ENCODE measurements around the gene TUBE1.

Gene TUBE1

DNA sequence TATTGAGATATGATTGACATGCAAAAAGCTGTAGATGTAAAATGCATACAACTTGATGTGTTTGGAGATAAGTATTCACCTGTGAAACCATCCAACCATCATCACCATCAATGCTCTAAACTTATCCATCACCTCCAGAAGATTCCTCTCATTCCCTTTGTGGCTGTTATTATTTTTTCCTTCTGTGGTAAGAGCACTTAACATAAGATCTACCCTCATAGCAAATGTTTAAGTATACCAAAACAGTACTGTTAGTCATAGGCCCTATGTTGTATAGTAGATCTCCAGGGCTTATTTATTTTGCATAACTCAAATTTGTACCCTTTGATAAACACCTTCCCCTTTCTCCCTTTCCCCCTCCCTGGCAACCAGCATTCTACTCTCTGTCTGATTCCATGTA is 64.5 kb downstream of the TUBE1 start:
- Mint-ChIP-seq H3K4me1 (peaks cover 70% of the 10 kb centered on the region), H3K4me3 (no peak overlapping the region), H3K9me3 (peaks cover 23% of the 10 kb centered on the region), H3K36me3 (ENCODE audit: low read depth) (peaks cover 15% of the 10 kb centered on the region), H3K27me3 (ENCODE audit: low read depth, poor library complexity) (no peaks in the 10 kb centered on the region), H3K27ac (no peak overlapping the region)
- DNase-seq: no peak
- TF ChIP-seq, protein P1, sequence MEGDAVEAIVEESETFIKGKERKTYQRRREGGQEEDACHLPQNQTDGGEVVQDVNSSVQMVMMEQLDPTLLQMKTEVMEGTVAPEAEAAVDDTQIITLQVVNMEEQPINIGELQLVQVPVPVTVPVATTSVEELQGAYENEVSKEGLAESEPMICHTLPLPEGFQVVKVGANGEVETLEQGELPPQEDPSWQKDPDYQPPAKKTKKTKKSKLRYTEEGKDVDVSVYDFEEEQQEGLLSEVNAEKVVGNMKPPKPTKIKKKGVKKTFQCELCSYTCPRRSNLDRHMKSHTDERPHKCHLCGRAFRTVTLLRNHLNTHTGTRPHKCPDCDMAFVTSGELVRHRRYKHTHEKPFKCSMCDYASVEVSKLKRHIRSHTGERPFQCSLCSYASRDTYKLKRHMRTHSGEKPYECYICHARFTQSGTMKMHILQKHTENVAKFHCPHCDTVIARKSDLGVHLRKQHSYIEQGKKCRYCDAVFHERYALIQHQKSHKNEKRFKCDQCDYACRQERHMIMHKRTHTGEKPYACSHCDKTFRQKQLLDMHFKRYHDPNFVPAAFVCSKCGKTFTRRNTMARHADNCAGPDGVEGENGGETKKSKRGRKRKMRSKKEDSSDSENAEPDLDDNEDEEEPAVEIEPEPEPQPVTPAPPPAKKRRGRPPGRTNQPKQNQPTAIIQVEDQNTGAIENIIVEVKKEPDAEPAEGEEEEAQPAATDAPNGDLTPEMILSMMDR (IDR thresholded peaks at IDR 0.05): no peak

DNA sequence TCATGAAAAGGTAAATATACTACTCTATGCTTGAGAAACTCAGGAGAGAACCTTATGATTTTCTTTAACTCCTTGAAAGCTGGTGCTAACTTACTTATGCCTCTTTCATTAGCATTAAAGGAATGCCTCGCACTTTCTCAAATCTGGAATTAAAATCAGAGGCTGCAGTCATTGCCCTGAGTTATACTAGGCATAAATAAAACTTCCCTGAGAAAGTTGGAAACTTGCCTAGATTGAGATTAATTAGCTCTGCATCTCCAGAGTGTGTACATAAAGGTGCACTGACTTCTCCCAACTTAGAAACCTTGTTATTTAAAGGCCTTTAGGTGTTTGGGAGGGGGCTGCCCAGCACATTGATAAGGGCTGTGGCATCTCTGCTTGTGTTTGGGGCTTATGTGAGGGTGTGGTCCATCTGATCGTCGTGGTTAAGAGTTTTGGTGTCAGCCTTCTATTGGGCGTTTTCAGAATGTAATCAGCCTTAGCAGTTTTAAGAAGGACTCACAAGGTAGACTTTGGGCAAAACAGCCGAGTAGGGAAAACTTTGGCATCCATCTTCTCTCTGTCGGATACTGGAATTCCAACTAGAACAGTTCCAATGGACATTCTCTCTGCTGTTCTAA is 65.5 kb downstream of the TUBE1 start:
- H3K27ac Mint-ChIP-seq: peak overlapping the region; percentile 34
- H3K9me3 Mint-ChIP-seq: peaks cover 23% of the 10 kb centered on the region
- TF ChIP-seq, protein P1 (IDR thresholded peaks at IDR 0.05): no peak
- H3K36me3 Mint-ChIP-seq (ENCODE audit: low read depth): peaks cover 15% of the 10 kb centered on the region
- peaks cover 68% of the 10 kb centered on the region for H3K4me1 Mint-ChIP-seq
- H3K4me3 Mint-ChIP-seq: no peak overlapping the region
- no peak for DNase-seq
- no peaks in the 10 kb centered on the region for H3K27me3 Mint-ChIP-seq (ENCODE audit: low read depth, poor library complexity)
